ENCODE measurements around the gene FABP7. TPM values are rescaled to one million over a fixed set of nuclear protein-coding genes. Genes with fewer than 3 reads are reported as not detected.
A peak's percentile ranks its signal among the peaks of the same experiment; 100 is the strongest.

Gene FABP7
- total RNA-seq, 4 donors from 2014 or later = 22.4 to 78.8 (median 43.2) TPM

- H3K4me3 ChIP-seq (ENCODE audit: low read depth, poor library complexity, severe bottlenecking) = no peak overlapping the region
- WGBS, 2 donors = 31 to 37% methylated on average over 6 of the region's 6 CpGs
- DNase-seq (ENCODE audit: low spot score in 2 of 2) = no peak
- no peak for TF ChIP-seq POLR2A (IDR thresholded peaks at IDR 0.05)
- TF ChIP-seq CTCF (IDR thresholded peaks at IDR 0.05) = no peak
- intact Hi-C loops (cut with DNase I; ENCODE audit: low total_unique reads) = no loop called here
Measured at GRCh38 chr6:122788208-122788607, 8.7 kb downstream of the FABP7 start.

- WGBS, 2 donors = 12 to 14% methylated on average over 10 of the region's 10 CpGs
- intact Hi-C loops (cut with DNase I; ENCODE audit: low total_unique reads) = no loop called here
- peak overlapping the region; percentile 77 for H3K4me3 ChIP-seq (ENCODE audit: low read depth, poor library complexity, severe bottlenecking)
- no peak for DNase-seq (ENCODE audit: low spot score in 2 of 2)
- no peak for TF ChIP-seq CTCF (IDR thresholded peaks at IDR 0.05)
- no peak for TF ChIP-seq POLR2A (IDR thresholded peaks at IDR 0.05)
Measured at GRCh38 chr6:122788663-122789181, 9.2 kb downstream of the FABP7 start.

GRCh38 chr6:122789182-122790027 lies 9.9 kb downstream of the FABP7 start, which contains the start of gene SMPDL3A:
TSS of gene SMPDL3A (plus strand) at chr6:122789258. CDS start at chr6:122789347, 89 bp downstream.
- TF ChIP-seq POLR2A (IDR thresholded peaks at IDR 0.05) (peak in 1 of 2 donors; percentile 15), CTCF (IDR thresholded peaks at IDR 0.05) (no peak)
- intact Hi-C loops (cut with DNase I; ENCODE audit: low total_unique reads) = no loop called here
- peak within 1 kb of the TSS; percentile 77 for H3K4me3 ChIP-seq (ENCODE audit: low read depth, poor library complexity, severe bottlenecking)
- WGBS, 2 donors = 0 to 1% methylated on average over 31 to 36 of the region's 71 CpGs
- DNase-seq (ENCODE audit: low spot score in 2 of 2) = peak; percentile 60 to 93

GRCh38 chr6:122790028-122790422 lies 10.5 kb downstream of the FABP7 start:
- WGBS, 2 donors = 2 to 3% methylated on average over 14 of the region's 14 CpGs

More at GRCh38 chr6:122790028-122790422, 10.5 kb downstream of the FABP7 start:
- intact Hi-C loops (cut with DNase I; ENCODE audit: low total_unique reads) = no loop called here
- H3K4me3 ChIP-seq (ENCODE audit: low read depth, poor library complexity, severe bottlenecking) = peak overlapping the region; percentile 77
- TF ChIP-seq CTCF (IDR thresholded peaks at IDR 0.05) (no peak), POLR2A (IDR thresholded peaks at IDR 0.05) (no peak)
- no peak for DNase-seq (ENCODE audit: low spot score in 2 of 2)
